Neural cell (in vitro differentiated cells): ENCODE results near the gene CDKL4. TPM values are rescaled to one million over a fixed set of nuclear protein-coding genes. Genes with fewer than 3 reads are reported as not detected.
"Not testable (repeated sequence)": the region's sequence is repeated elsewhere in the genome, so short reads cannot be mapped to it uniquely, and the experiment has no call there.

ENCODE experiments used
- H2AFZ ChIP-seq: fragments of 200-600, 300-800 bp; sonication (generic), shearing (Covaris generic); 2 replicates; pipeline ENCODE4 v1.6.0; 2014; ENCODE audit warnings: low read depth, mild to moderate bottlenecking, antibody characterized with exemption, low read length, moderate library complexity
- H3F3A ChIP-seq: fragments of 200-600 bp; shearing (Covaris generic); 2 replicates; pipeline ENCODE4 v1.6.1; 2016; ENCODE audit warnings: mild to moderate bottlenecking, moderate library complexity, mixed read lengths, antibody characterized with exemption, low read length; ENCODE audit not compliant: insufficient read depth, poor library complexity, severe bottlenecking
- H3K27ac ChIP-seq: fragments of 200-600, 300-800 bp; sonication (generic), shearing (Covaris generic); 2 replicates; pipeline ENCODE4 v1.5.1; 2014; ENCODE audit warnings: mild to moderate bottlenecking, low read length, moderate library complexity
- H3K27me3 ChIP-seq: fragments of 300-800, 200-600 bp; sonication (generic), shearing (Covaris generic); 2 replicates; pipeline ENCODE4 v1.6.0; 2014; ENCODE audit warnings: mild to moderate bottlenecking, low read depth, low read length, moderate library complexity; ENCODE audit not compliant: insufficient read depth
- H3K36me3 ChIP-seq: fragments of 300-800, 200-600 bp; sonication (generic), shearing (Covaris generic); 2 replicates; pipeline ENCODE4 v1.5.1; 2014; ENCODE audit warnings: mild to moderate bottlenecking, antibody characterized with exemption, low read length, moderate library complexity; ENCODE audit not compliant: insufficient read depth
- H3K4me2 ChIP-seq: fragments of 300-800, 200-600 bp; sonication (generic), shearing (Covaris generic); 2 replicates; pipeline ENCODE4 v1.6.0; 2014; ENCODE audit warnings: mild to moderate bottlenecking, low read length
- H3K4me3 ChIP-seq: fragments of 300-800, 200-600 bp; sonication (generic), shearing (Covaris generic); 2 replicates; pipeline ENCODE4 v1.5.1; 2014; ENCODE audit warnings: mild to moderate bottlenecking, low read length, moderate library complexity
- H3K79me2 ChIP-seq: fragments of 200-600 bp; shearing (Covaris generic); replicated peaks from 2 replicates; pipeline ENCODE4 v1.6.0; 2014; ENCODE audit warnings: mild to moderate bottlenecking, low read length, moderate library complexity; ENCODE audit not compliant: insufficient read depth
- H3K9ac ChIP-seq: fragments of 300-800, 200-600 bp; sonication (generic), shearing (Covaris generic); 2 replicates; pipeline ENCODE4 v1.6.1; 2016; ENCODE audit warnings: mild to moderate bottlenecking, low read length, mixed read lengths
- H3K9me2 ChIP-seq: fragments of 200-600 bp; shearing (Covaris generic); 2 replicates; pipeline ENCODE4 v1.6.1; 2016; ENCODE audit warnings: mild to moderate bottlenecking, low read length, mixed read lengths; ENCODE audit not compliant: insufficient read depth
- H3K9me3 ChIP-seq: fragments of 200-600, 300-800 bp; sonication (generic), shearing (Covaris generic); 2 replicates; pipeline ENCODE4 v1.6.1; 2016; ENCODE audit warnings: mild to moderate bottlenecking, mixed run types, low read length, moderate library complexity, mixed read lengths
- H4K20me1 ChIP-seq: fragments of 200-600 bp; shearing (Covaris generic); 2 replicates; pipeline ENCODE4 v1.6.1; 2016; ENCODE audit warnings: mild to moderate bottlenecking, mixed run types; ENCODE audit not compliant: insufficient read depth
- CTCF ChIP-seq: fragments of 450-650 bp; IDR thresholded peaks from 2 replicates; pipeline ENCODE4 v1.5.1; 2014; ENCODE audit warnings: antibody characterized with exemption, mild to moderate bottlenecking, moderate library complexity; ENCODE audit not compliant: poor library complexity, severe bottlenecking
- EP300 ChIP-seq: fragments of 450-650 bp; conservative IDR thresholded peaks from 2 replicates; pipeline ENCODE4 v1.6.1; 2014; ENCODE audit warnings: antibody characterized with exemption, mild to moderate bottlenecking, moderate library complexity; ENCODE audit not compliant: poor library complexity, severe bottlenecking
- EZH2 ChIP-seq: fragments of 200-600, 300-800 bp; shearing (Covaris generic), sonication (generic); IDR thresholded peaks from 2 replicates; pipeline ENCODE4 v1.6.1; 2014; ENCODE audit warnings: antibody characterized with exemption, low read length, borderline replicate concordance, mild to moderate bottlenecking; ENCODE audit not compliant: insufficient read depth, poor library complexity, severe bottlenecking
- MXI1 ChIP-seq: fragments of 450-650 bp; conservative IDR thresholded peaks from 2 replicates; pipeline ENCODE4 v1.6.1; 2014; ENCODE audit warnings: antibody characterized with exemption, mild to moderate bottlenecking; ENCODE audit not compliant: poor library complexity, severe bottlenecking
- POLR2AphosphoS5 ChIP-seq: IDR thresholded peaks from 2 replicates; pipeline ENCODE4 v1.6.1; 2012
- RAD21 ChIP-seq: fragments of 450-650 bp; conservative IDR thresholded peaks from 2 replicates; pipeline ENCODE4 v1.6.1; 2014; ENCODE audit warnings: antibody characterized with exemption, mild to moderate bottlenecking, moderate library complexity
- REST ChIP-seq: IDR thresholded peaks from 2 replicates; pipeline ENCODE4 v1.6.1; 2012; ENCODE audit warnings: borderline replicate concordance
- SMC3 ChIP-seq: fragments of 450-650 bp; conservative IDR thresholded peaks from 2 replicates; pipeline ENCODE4 v1.6.1; 2014; ENCODE audit warnings: antibody characterized with exemption, mild to moderate bottlenecking, moderate library complexity; ENCODE audit not compliant: poor library complexity
- TAF1 ChIP-seq: IDR thresholded peaks from 2 replicates; pipeline ENCODE4 v1.6.1; 2012; ENCODE audit warnings: low read depth
- polyA plus RNA-seq: library from polyadenylated mRNA; depleted of rRNA; stranded (reverse); fragments of >200 nt; gene quantifications from 2 replicates; pipeline ENCODE4 v1.2.3, GENCODE V29; 2014

Gene CDKL4
- polyA plus RNA-seq, 1 donor from 2014 or later = not detected

GRCh38 chr2:39175026-39175812, 68.6 kb downstream of the CDKL4 start:
- Histone ChIP-seq H3K36me3 (no peaks in the 10 kb centered on the region), H3F3A (no peaks in the 10 kb centered on the region), H3K27me3 (no peaks in the 10 kb centered on the region), H4K20me1 (no peaks in the 10 kb centered on the region), H2AFZ (no peak overlapping the region), H3K79me2 (no peaks in the 10 kb centered on the region), H3K9ac (no peak overlapping the region), H3K4me3 (no peak overlapping the region), H3K9me3 (no peaks in the 10 kb centered on the region), H3K27ac (no peak overlapping the region), H3K4me2 (no peak overlapping the region), H3K9me2 (no peaks in the 10 kb centered on the region)
- TF ChIP-seq EP300 = no peak

GRCh38 chr2:39174022-39174421, 69.7 kb downstream of the CDKL4 start:
- no peaks in the 10 kb centered on the region for H3K79me2 ChIP-seq
- H3K9me3 ChIP-seq = no peaks in the 10 kb centered on the region
- H3K27ac ChIP-seq = no peak overlapping the region
- no peak for TF ChIP-seq SMC3
- no peak for TF ChIP-seq TAF1
- TF ChIP-seq POLR2AphosphoS5 = no peak
- TF ChIP-seq EP300 = no peak
- no peak for TF ChIP-seq EZH2
- TF ChIP-seq RAD21 = no peak
- TF ChIP-seq MXI1 = no peak
- TF ChIP-seq REST = no peak
- no peak for TF ChIP-seq CTCF
- H3K36me3 ChIP-seq = no peaks in the 10 kb centered on the region
- H3K4me3 ChIP-seq = no peak overlapping the region
- H3K9ac ChIP-seq = no peak overlapping the region
- H4K20me1 ChIP-seq = no peaks in the 10 kb centered on the region
- H3K9me2 ChIP-seq = no peaks in the 10 kb centered on the region
- no peaks in the 10 kb centered on the region for H3K27me3 ChIP-seq
- H3K4me2 ChIP-seq = no peak overlapping the region
- no peaks in the 10 kb centered on the region for H3F3A ChIP-seq
- H2AFZ ChIP-seq = no peak overlapping the region

GRCh38 chr2:39172047-39172706, 71.6 kb downstream of the CDKL4 start:
- H3K9me3 ChIP-seq, H3K4me2 ChIP-seq, H3K9me2 ChIP-seq, H3K36me3 ChIP-seq, H3K27me3 ChIP-seq, H4K20me1 ChIP-seq, H2AFZ ChIP-seq, H3K27ac ChIP-seq, H3K9ac ChIP-seq, H3K4me3 ChIP-seq, H3F3A ChIP-seq, H3K79me2 ChIP-seq: not testable (repeated sequence)
